A549 (cell line): Measurements from ENCODE around the gene FAT1. TPM values are rescaled to one million over a fixed set of nuclear protein-coding genes. Genes with fewer than 3 reads are reported as not detected.
"Not testable (repeated sequence)": the region's sequence is repeated elsewhere in the genome, so short reads cannot be mapped to it uniquely, and the experiment has no call there.

ENCODE experiments used
- ATAC-seq, 2 experiments: fragments of 200-7000 bp in 1 of 2; fragments of >200 bp in 1 of 2; cut with Nextera tagmentation in 1 of 2; cut with Tn5 transposase in 1 of 2; 3 replicates each; pipeline versions ENCODE4 v1.8.0 to v1.9.1; 2018 to 2020; ENCODE audit warnings: mild to moderate bottlenecking in 1 of 2, moderate library complexity in 1 of 2
- CTCF ChIA-PET: fragments of 300-600 bp; sonication (Branson Sonifier 250); formaldehyde crosslinking; extraction: SDS; loops from one replicate; lab custom pipeline; 2021; ENCODE audit warnings: antibody characterized with exemption, inconsistent platforms; lab: Yijun Ruan, JAX
- POLR2A ChIA-PET: fragments of 350-600 bp; formaldehyde crosslinking; extraction: SDS; loops from one replicate; lab custom pipeline; 2021; ENCODE audit warnings: antibody characterized with exemption, inconsistent platforms; lab: Yijun Ruan, JAX
- DNase-seq, 2 experiments: peaks; one replicate each; pipeline versions ENCODE4 v3.0.0 to v3.0.0-alpha.2; 2011 to 2016; ENCODE audit warnings: low read depth in 1 of 2, low spot score in 1 of 2
- FAIRE-seq: peaks from 2 replicates; lab custom pipeline; 2011; peaks lifted over from hg19 to GRCh38; lab: Jason Lieb, UNC
- H3K27ac ChIP-seq, 2 experiments: fragments of >200 bp; sonication (Bioruptor Twin); formaldehyde crosslinking; 3 replicates each; pipeline ENCODE4 v1.5.1; 2016 to 2017
- H3K4me1 ChIP-seq: fragments of >200 bp; sonication (Bioruptor Twin); formaldehyde crosslinking; 3 replicates; pipeline ENCODE4 v1.6.1; 2016
- H3K4me2 ChIP-seq: fragments of >200 bp; sonication (Bioruptor Twin); formaldehyde crosslinking; 3 replicates; pipeline ENCODE4 v1.6.1; 2016
- H3K4me3 ChIP-seq: fragments of >200 bp; sonication (Bioruptor Twin); formaldehyde crosslinking; 3 replicates; pipeline ENCODE4 v1.5.1; 2016
- H3K9me3 ChIP-seq: fragments of >200 bp; sonication (Bioruptor Twin); formaldehyde crosslinking; 3 replicates; pipeline ENCODE4 v1.6.1; 2016
- BHLHE40 ChIP-seq: IDR thresholded peaks from 2 replicates; pipeline ENCODE4 v1.6.1; 2012; ENCODE audit warnings: low read depth, low read length, inconsistent platforms
- CBX2 ChIP-seq: fragments of 200-600 bp; sonication (generic); IDR thresholded peaks from 2 replicates; pipeline ENCODE4 v1.6.1; 2016; ENCODE audit warnings: low read depth, mild to moderate bottlenecking, borderline replicate concordance
- CHD2 ChIP-seq: fragments of 150-350 bp; IDR thresholded peaks from 2 replicates; pipeline ENCODE4 v1.6.1; 2014; ENCODE audit warnings: low read length; ENCODE audit not compliant: partially characterized antibody
- EHMT2 ChIP-seq: fragments of 200-600 bp; sonication (generic); IDR thresholded peaks from 2 replicates; pipeline ENCODE4 v1.6.1; 2016; ENCODE audit warnings: antibody characterized with exemption, low read depth, mild to moderate bottlenecking, moderate library complexity
- EP300 ChIP-seq, 2 experiments: fragments of >200 bp; sonication (Bioruptor Twin); formaldehyde crosslinking; IDR thresholded peaks; 2 replicates in 1 of 2; 3 replicates in 1 of 2; pipeline ENCODE4 v1.6.1; 2016 to 2017
- ESRRA ChIP-seq: fragments of 150-350 bp; IDR thresholded peaks from 2 replicates; pipeline ENCODE4 v1.6.1; 2014; ENCODE audit warnings: mild to moderate bottlenecking, low read length, borderline replicate concordance
- FOSB ChIP-seq: fragments of 250-450 bp; sonication (Bioruptor Pico); IDR thresholded peaks from 2 replicates; pipeline ENCODE4 v1.5.0; 2020; ENCODE audit warnings: mild to moderate bottlenecking, moderate library complexity
- GATA3 ChIP-seq: IDR thresholded peaks from 2 replicates; pipeline ENCODE4 v1.6.1; 2012; ENCODE audit warnings: borderline replicate concordance
- HDAC2 ChIP-seq: fragments of 200-600 bp; sonication (generic); IDR thresholded peaks from 2 replicates; pipeline ENCODE4 v1.6.1; 2016
- HOXA7 ChIP-seq: fragments of 250-450 bp; sonication (Bioruptor Pico); IDR thresholded peaks from 2 replicates; pipeline ENCODE4 v1.5.0; 2020; ENCODE audit warnings: mild to moderate bottlenecking, moderate library complexity
- HOXB5 ChIP-seq: fragments of 250-450 bp; sonication (Bioruptor Pico); IDR thresholded peaks from 2 replicates; pipeline ENCODE4 v1.5.0; 2020; ENCODE audit warnings: mild to moderate bottlenecking, moderate library complexity
- JUN ChIP-seq, 2 experiments: fragments of >200 bp; sonication (Bioruptor Twin); formaldehyde crosslinking; IDR thresholded peaks; 2 replicates in 1 of 2; 3 replicates in 1 of 2; pipeline ENCODE4 v1.6.1; 2016 to 2017
- JUNB ChIP-seq: fragments of >200 bp; sonication (Bioruptor Twin); formaldehyde crosslinking; IDR thresholded peaks from 2 replicates; pipeline ENCODE4 v1.6.1; 2016
- KDM1A ChIP-seq: fragments of 200-600 bp; sonication (generic); IDR thresholded peaks from 2 replicates; pipeline ENCODE4 v1.6.1; 2016; ENCODE audit warnings: low read depth, mild to moderate bottlenecking
- KDM5A ChIP-seq: fragments of 200-600 bp; sonication (generic); IDR thresholded peaks from 2 replicates; pipeline ENCODE4 v1.6.1; 2016; ENCODE audit warnings: antibody characterized with exemption, mild to moderate bottlenecking
- MAFK ChIP-seq: fragments of 450-650 bp; IDR thresholded peaks from 2 replicates; pipeline ENCODE4 v1.6.1; 2014; ENCODE audit not compliant: partially characterized antibody
- MAZ ChIP-seq: fragments of 150-350 bp; IDR thresholded peaks from 2 replicates; pipeline ENCODE4 v1.6.1; 2014; ENCODE audit warnings: antibody characterized with exemption, low read depth, low read length, borderline replicate concordance
- MYC ChIP-seq: IDR thresholded peaks from 2 replicates; pipeline ENCODE4 v1.6.1; 2012; ENCODE audit warnings: mild to moderate bottlenecking, inconsistent platforms, low read length, improper control_type of control experiment, borderline replicate concordance
- NPAS2 ChIP-seq: fragments of 250-450 bp; sonication (Bioruptor Pico); IDR thresholded peaks from 2 replicates; pipeline ENCODE4 v1.8.0; 2022; ENCODE audit warnings: mild to moderate bottlenecking, moderate library complexity, borderline replicate concordance
- NR3C1 ChIP-seq: fragments of >200 bp; sonication (Bioruptor Twin); formaldehyde crosslinking; IDR thresholded peaks from 3 replicates; pipeline ENCODE4 v1.6.1; 2017
- POLR2A ChIP-seq: IDR thresholded peaks from 2 replicates; pipeline ENCODE4 v1.6.1; 2012; ENCODE audit warnings: mild to moderate bottlenecking, low read length
- POLR2AphosphoS2 ChIP-seq: conservative IDR thresholded peaks from 2 replicates; pipeline ENCODE4 v1.6.1; 2012; ENCODE audit warnings: low read length, improper control_type of control experiment, inconsistent platforms
- RAD21 ChIP-seq, 2 experiments: fragments of >200 bp in 1 of 2; sonication (Bioruptor Twin) in 1 of 2; formaldehyde crosslinking in 1 of 2; IDR thresholded peaks in 1 of 2; conservative IDR thresholded peaks in 1 of 2; 2 replicates in 1 of 2; 3 replicates in 1 of 2; pipeline ENCODE4 v1.6.1; 2012 to 2018; ENCODE audit warnings: inconsistent platforms in 1 of 2
- RARB ChIP-seq: fragments of 250-450 bp; sonication (Bioruptor Pico); IDR thresholded peaks from 2 replicates; pipeline ENCODE4 v1.8.0; 2021; ENCODE audit warnings: mild to moderate bottlenecking, moderate library complexity
- RCOR1 ChIP-seq: fragments of 150-350 bp; IDR thresholded peaks from 2 replicates; pipeline ENCODE4 v1.6.1; 2014; ENCODE audit warnings: antibody characterized with exemption, low read length, low read depth
- RNF2 ChIP-seq: fragments of 200-600 bp; sonication (generic); IDR thresholded peaks from 2 replicates; pipeline ENCODE4 v1.6.1; 2016; ENCODE audit warnings: low read depth, mild to moderate bottlenecking, antibody characterized with exemption, moderate library complexity, borderline replicate concordance
- SREBF2 ChIP-seq: fragments of 450-650 bp; IDR thresholded peaks from 2 replicates; pipeline ENCODE4 v1.6.1; 2014; ENCODE audit warnings: mild to moderate bottlenecking, moderate library complexity
- ZFP36 ChIP-seq: fragments of 450-650 bp; IDR thresholded peaks from 2 replicates; pipeline ENCODE4 v1.6.1; 2014; ENCODE audit warnings: borderline replicate concordance; ENCODE audit not compliant: partially characterized antibody
- WGBS: methylation state at CpG from one replicate; pipeline ENCODE4 v1.1.6; 2017; ENCODE audit errors: missing lambda C conversion rate; 5-methylcytosine and 5-hydroxymethylcytosine counted together
- polyA plus RNA-seq, 4 experiments: library from polyadenylated mRNA; depleted of rRNA in 3 of 4; stranded (reverse); fragments of >200 nt; fragmentation: RNase III in 1 of 4; extraction: RNeasy Plus Mini Kit Qiagen cat#74134 plus additional on column Dnase treatment in 1 of 4; gene quantifications; 2 replicates in 3 of 4; 3 replicates in 1 of 4; pipeline ENCODE4 v1.2.3, GENCODE V29; 2011 to 2017
- TF ChIP-seq, protein P1 (sequence below): fragments of >200 bp; sonication (Bioruptor Twin); formaldehyde crosslinking; IDR thresholded peaks from 2 replicates; pipeline ENCODE4 v1.6.1; 2016
- TF ChIP-seq, protein P2 (sequence below): IDR thresholded peaks from 2 replicates; pipeline ENCODE4 v1.6.1; 2012; ENCODE audit warnings: low read depth, borderline replicate concordance
- TF ChIP-seq, protein P3 (sequence below): fragments of 450-650 bp; IDR thresholded peaks from 2 replicates; pipeline ENCODE4 v1.6.1; 2014; ENCODE audit warnings: antibody characterized with exemption
- TF ChIP-seq, protein P4 (sequence below): fragments of 150-350 bp; IDR thresholded peaks from 2 replicates; pipeline ENCODE4 v1.6.1; 2014; ENCODE audit warnings: low read depth, mild to moderate bottlenecking, low read length

The FAT1 gene
- polyA plus RNA-seq, 2 of the 4 experiments (the other 2 are of a cell fraction), result 62.2 to 177 TPM

DNA sequence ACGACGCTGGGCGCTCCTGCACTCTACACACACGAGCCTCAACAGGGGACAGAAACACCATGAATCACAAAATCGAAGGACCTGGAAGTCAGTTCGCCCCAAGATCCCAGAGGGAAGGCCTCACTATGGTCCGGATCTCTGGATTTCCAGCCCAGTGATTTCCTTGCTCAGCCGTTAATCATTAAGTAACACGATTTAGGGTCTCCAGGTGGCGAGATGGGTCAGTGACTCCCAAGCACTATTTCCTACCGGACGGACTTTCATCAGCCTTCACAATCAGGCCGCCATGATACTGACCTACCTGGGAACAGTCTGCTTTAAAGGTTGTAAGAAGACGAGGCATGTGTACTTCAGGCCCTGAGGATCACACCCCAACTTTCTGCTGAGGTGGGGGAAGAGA lies 63.7 kb downstream of the FAT1 start:
- Histone ChIP-seq H3K4me1 (peaks cover 21% of the 10 kb centered on the region; the same call in 2 of the 3 replicates), H3K4me3 (no peak overlapping the region), H3K9me3 (no peaks in the 10 kb centered on the region), H3K27ac (no peak overlapping the region), H3K4me2 (no peak overlapping the region)
- 81% methylated on average over 12 of the region's 14 CpGs for WGBS
- no peak for DNase-seq
- ChIA-PET POLR2A (no interaction called here), CTCF (no interaction called here)
- TF ChIP-seq MAZ, result no peak
- no peak for TF ChIP-seq CHD2
- no peak for TF ChIP-seq RCOR1
- no peak for TF ChIP-seq HDAC2
- TF ChIP-seq, protein P1, sequence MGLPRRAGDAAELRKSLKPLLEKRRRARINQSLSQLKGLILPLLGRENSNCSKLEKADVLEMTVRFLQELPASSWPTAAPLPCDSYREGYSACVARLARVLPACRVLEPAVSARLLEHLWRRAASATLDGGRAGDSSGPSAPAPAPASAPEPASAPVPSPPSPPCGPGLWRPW, result no peak
- TF ChIP-seq ESRRA, result no peak
- TF ChIP-seq MYC, result no peak
- TF ChIP-seq EHMT2, result no peak
- TF ChIP-seq HOXB5 (CRISPR knock-in tag), result no peak
- no peak for TF ChIP-seq GATA3
- TF ChIP-seq SREBF2, result no peak
- no peak for TF ChIP-seq FOSB (CRISPR knock-in tag)
- no peak for TF ChIP-seq NR3C1
- no peak for TF ChIP-seq KDM1A
- TF ChIP-seq JUN (IDR thresholded peaks at IDR 0.05), result no peak
- no peak for TF ChIP-seq JUNB
- no peak for TF ChIP-seq ZFP36
- TF ChIP-seq, protein P2, sequence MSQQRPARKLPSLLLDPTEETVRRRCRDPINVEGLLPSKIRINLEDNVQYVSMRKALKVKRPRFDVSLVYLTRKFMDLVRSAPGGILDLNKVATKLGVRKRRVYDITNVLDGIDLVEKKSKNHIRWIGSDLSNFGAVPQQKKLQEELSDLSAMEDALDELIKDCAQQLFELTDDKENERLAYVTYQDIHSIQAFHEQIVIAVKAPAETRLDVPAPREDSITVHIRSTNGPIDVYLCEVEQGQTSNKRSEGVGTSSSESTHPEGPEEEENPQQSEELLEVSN, result no peak
- no peak for TF ChIP-seq KDM5A
- ATAC-seq, result no peak
- FAIRE-seq, result no peak

DNA sequence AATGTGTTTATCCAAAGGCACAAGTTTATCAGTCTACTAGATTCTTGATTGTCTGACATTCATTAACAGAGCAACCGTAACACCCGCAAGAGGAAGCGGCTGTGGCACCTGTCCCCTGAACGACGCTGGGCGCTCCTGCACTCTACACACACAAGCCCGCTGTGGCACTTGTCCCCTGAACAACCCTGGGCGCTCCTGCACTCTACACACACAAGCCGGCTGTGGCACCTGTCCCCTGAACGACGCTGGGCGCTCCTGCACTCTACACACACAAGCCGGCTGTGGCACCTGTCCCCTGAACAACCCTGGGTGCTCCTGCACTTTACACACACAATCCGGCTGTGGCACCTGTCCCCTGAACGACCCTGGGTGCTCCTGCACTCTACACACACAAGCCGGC lies 64.2 kb downstream of the FAT1 start:
- H3K9me3 ChIP-seq, FAIRE-seq, DNase-seq, H3K4me2 ChIP-seq, CTCF ChIA-PET, ATAC-seq, POLR2A ChIA-PET, H3K4me3 ChIP-seq, H3K27ac ChIP-seq: not testable (repeated sequence)
- peaks cover 17% of the 10 kb centered on the region; the same call in 2 of the 3 replicates for H3K4me1 ChIP-seq
- WGBS, result 89% methylated on average over 5 of the region's 16 CpGs

DNA sequence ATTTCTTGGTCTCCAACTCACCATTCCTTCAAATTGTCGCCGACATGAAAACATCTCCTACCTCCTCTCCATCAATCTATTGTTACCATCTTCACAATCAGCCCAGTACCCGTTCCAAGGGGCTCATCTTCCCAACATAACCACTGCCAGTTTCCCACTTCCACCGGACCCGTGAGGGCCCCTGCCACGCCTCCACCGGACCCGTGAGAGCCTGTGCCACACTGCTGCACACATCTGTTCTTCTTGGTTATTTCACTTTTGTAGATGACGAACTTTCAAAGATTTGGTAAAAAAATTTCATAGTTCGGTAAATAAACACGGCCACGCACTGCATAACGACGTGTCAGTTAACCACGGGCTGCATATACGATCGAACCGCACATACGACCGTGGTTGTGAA lies 65.0 kb downstream of the FAT1 start:
- WGBS, result 95% methylated on average over 20 of the region's 20 CpGs
- FAIRE-seq (no peak), ATAC-seq (no peak), DNase-seq (no peak)
- H3K4me1 ChIP-seq, result peaks cover 25% of the 10 kb centered on the region
- no peak overlapping the region for H3K4me2 ChIP-seq
- H3K9me3 ChIP-seq, result no peaks in the 10 kb centered on the region
- TF ChIP-seq EP300 (IDR thresholded peaks at IDR 0.05) (no peak), MYC (no peak), BHLHE40 (no peak), NPAS2 (CRISPR knock-in tag) (no peak), POLR2AphosphoS2 (no peak), POLR2A (no peak), FOSB (CRISPR knock-in tag) (no peak), HOXA7 (CRISPR knock-in tag) (no peak), ZFP36 (no peak), RNF2 (no peak), RARB (no peak), RAD21 (conservative IDR thresholded peaks at IDR 0.05 in 1 of 2, IDR thresholded peaks at IDR 0.05 in 1 of 2) (no peak), CBX2 (no peak), MAFK (no peak)
- TF ChIP-seq, protein P3, sequence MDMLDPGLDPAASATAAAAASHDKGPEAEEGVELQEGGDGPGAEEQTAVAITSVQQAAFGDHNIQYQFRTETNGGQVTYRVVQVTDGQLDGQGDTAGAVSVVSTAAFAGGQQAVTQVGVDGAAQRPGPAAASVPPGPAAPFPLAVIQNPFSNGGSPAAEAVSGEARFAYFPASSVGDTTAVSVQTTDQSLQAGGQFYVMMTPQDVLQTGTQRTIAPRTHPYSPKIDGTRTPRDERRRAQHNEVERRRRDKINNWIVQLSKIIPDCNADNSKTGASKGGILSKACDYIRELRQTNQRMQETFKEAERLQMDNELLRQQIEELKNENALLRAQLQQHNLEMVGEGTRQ, result no peak
- TF ChIP-seq, protein P4, sequence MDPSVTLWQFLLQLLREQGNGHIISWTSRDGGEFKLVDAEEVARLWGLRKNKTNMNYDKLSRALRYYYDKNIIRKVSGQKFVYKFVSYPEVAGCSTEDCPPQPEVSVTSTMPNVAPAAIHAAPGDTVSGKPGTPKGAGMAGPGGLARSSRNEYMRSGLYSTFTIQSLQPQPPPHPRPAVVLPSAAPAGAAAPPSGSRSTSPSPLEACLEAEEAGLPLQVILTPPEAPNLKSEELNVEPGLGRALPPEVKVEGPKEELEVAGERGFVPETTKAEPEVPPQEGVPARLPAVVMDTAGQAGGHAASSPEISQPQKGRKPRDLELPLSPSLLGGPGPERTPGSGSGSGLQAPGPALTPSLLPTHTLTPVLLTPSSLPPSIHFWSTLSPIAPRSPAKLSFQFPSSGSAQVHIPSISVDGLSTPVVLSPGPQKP, result no peak
- TF ChIP-seq, protein P1, result no peak
- CTCF ChIA-PET, result interaction anchor here (1.7 kb wide), 1 partner anchor 12 kb away, joined by 8 read pairs; no protein-coding TSS in a partner anchor
- POLR2A ChIA-PET, result no interaction called here
- H3K4me3 ChIP-seq, result no peak overlapping the region
- no peak overlapping the region for H3K27ac ChIP-seq
